Central memory CD8-positive, alpha-beta T cell (primary cell): ENCODE data around the gene GPLD1.

ENCODE experiments used
- ATAC-seq: fragments of 150-1000 bp; cut with Tn5 transposase; replicated peaks from 2 replicates; pipeline ENCODE4 v1.10.0; 2022; ENCODE audit warnings: mild to moderate bottlenecking, moderate FRiP score, moderate number of reproducible peaks; ENCODE audit not compliant: poor library complexity, severe bottlenecking; ENCODE audit errors: extremely low read depth
- DNase-seq, 2 donors: peaks; one replicate each; pipeline ENCODE4 v3.0.0; 2021; ENCODE audit warnings: low spot score in 2 of 2
- H3K27ac Mint-ChIP-seq: one replicate; pipeline ENCODE4 v1.8.0; 2022; ENCODE audit warnings: low read depth, mild to moderate bottlenecking, moderate library complexity, mixed read lengths
- H3K27me3 Mint-ChIP-seq: one replicate; pipeline ENCODE4 v1.8.0; 2022; ENCODE audit warnings: mixed read lengths
- H3K36me3 Mint-ChIP-seq: one replicate; pipeline ENCODE4 v1.8.0; 2022; ENCODE audit warnings: mild to moderate bottlenecking, moderate library complexity, mixed read lengths; ENCODE audit not compliant: insufficient read depth
- H3K4me1 Mint-ChIP-seq: one replicate; pipeline ENCODE4 v1.8.0; 2022; ENCODE audit warnings: mixed read lengths
- H3K4me3 Mint-ChIP-seq: one replicate; pipeline ENCODE4 v1.8.0; 2022; ENCODE audit warnings: mild to moderate bottlenecking, moderate library complexity, mixed read lengths
- H3K9me3 Mint-ChIP-seq: one replicate; pipeline ENCODE4 v1.8.0; 2022; ENCODE audit warnings: mixed read lengths

GPLD1 gene

GRCh38 chr6:24489470-24489869 lies at the start of gene GPLD1:
TSS of gene GPLD1 (minus strand) at chr6:24489578. CDS start at chr6:24489511, 67 bp downstream.
- ATAC-seq: no peak

GRCh38 chr6:24537771-24538385 lies 48.5 kb upstream of the GPLD1 start:
- H3K4me3 Mint-ChIP-seq: no peak overlapping the region
- H3K27ac Mint-ChIP-seq: no peak overlapping the region
- ATAC-seq: no peak
- no peaks in the 10 kb centered on the region for H3K4me1 Mint-ChIP-seq
- no peaks in the 10 kb centered on the region for H3K36me3 Mint-ChIP-seq
- no peaks in the 10 kb centered on the region for H3K9me3 Mint-ChIP-seq
- no peaks in the 10 kb centered on the region for H3K27me3 Mint-ChIP-seq
- DNase-seq: no peak

More at GRCh38 chr6:24489470-24489869, at the start of gene GPLD1:
- Mint-ChIP-seq H3K4me1 (peaks cover 13% of the 10 kb centered on the region), H3K9me3 (no peaks in the 10 kb centered on the region), H3K27ac (no peak within 1 kb of the TSS), H3K4me3 (no peak within 1 kb of the TSS), H3K36me3 (peaks cover 6% of the 10 kb centered on the region), H3K27me3 (no peaks in the 10 kb centered on the region)
- no peak for DNase-seq

GRCh38 chr6:24537082-24537699 lies 47.8 kb upstream of the GPLD1 start:
- H3K27ac Mint-ChIP-seq: no peak overlapping the region
- no peak overlapping the region for H3K4me3 Mint-ChIP-seq

GRCh38 chr6:24536466-24536865 lies 47.1 kb upstream of the GPLD1 start:
- no peaks in the 10 kb centered on the region for H3K4me1 Mint-ChIP-seq
- no peaks in the 10 kb centered on the region for H3K9me3 Mint-ChIP-seq
- no peaks in the 10 kb centered on the region for H3K27me3 Mint-ChIP-seq
- no peak for ATAC-seq
- no peak overlapping the region for H3K27ac Mint-ChIP-seq
- peaks cover 1% of the 10 kb centered on the region for H3K36me3 Mint-ChIP-seq
- DNase-seq: no peak
- no peak overlapping the region for H3K4me3 Mint-ChIP-seq

More at GRCh38 chr6:24537082-24537699, 47.8 kb upstream of the GPLD1 start:
- DNase-seq: no peak
- no peak for ATAC-seq
- H3K36me3 Mint-ChIP-seq: peaks cover 1% of the 10 kb centered on the region
- no peaks in the 10 kb centered on the region for H3K4me1 Mint-ChIP-seq
- no peaks in the 10 kb centered on the region for H3K27me3 Mint-ChIP-seq
- no peaks in the 10 kb centered on the region for H3K9me3 Mint-ChIP-seq

GRCh38 chr6:24535210-24535609 lies 45.8 kb upstream of the GPLD1 start:
- Mint-ChIP-seq H3K27ac (no peak overlapping the region), H3K27me3 (no peaks in the 10 kb centered on the region), H3K4me1 (no peaks in the 10 kb centered on the region), H3K36me3 (peaks cover 1% of the 10 kb centered on the region), H3K9me3 (no peaks in the 10 kb centered on the region), H3K4me3 (no peak overlapping the region)
- DNase-seq: no peak
- ATAC-seq: no peak

- Mint-ChIP-seq H3K27ac (no peak overlapping the region), H3K9me3 (no peaks in the 10 kb centered on the region), H3K4me3 (no peak overlapping the region), H3K4me1 (no peaks in the 10 kb centered on the region), H3K27me3 (no peaks in the 10 kb centered on the region), H3K36me3 (peaks cover 1% of the 10 kb centered on the region)
- ATAC-seq (no peak), DNase-seq (no peak)
Observed at GRCh38 chr6:24534329-24534728, 45.0 kb upstream of the GPLD1 start.

GRCh38 chr6:24529985-24530384 lies 40.6 kb upstream of the GPLD1 start:
- Mint-ChIP-seq H3K4me1 (no peaks in the 10 kb centered on the region), H3K9me3 (no peaks in the 10 kb centered on the region), H3K27ac (no peak overlapping the region), H3K36me3 (peaks cover 3% of the 10 kb centered on the region), H3K4me3 (no peak overlapping the region), H3K27me3 (no peaks in the 10 kb centered on the region)
- ATAC-seq (no peak), DNase-seq (no peak)

- Mint-ChIP-seq H3K27ac (no peak overlapping the region), H3K36me3 (peaks cover 6% of the 10 kb centered on the region), H3K4me1 (no peaks in the 10 kb centered on the region), H3K27me3 (no peaks in the 10 kb centered on the region), H3K9me3 (no peaks in the 10 kb centered on the region), H3K4me3 (no peak overlapping the region)
- DNase-seq (no peak), ATAC-seq (no peak)
Observed at GRCh38 chr6:24524805-24525204, 35.4 kb upstream of the GPLD1 start.

GRCh38 chr6:24524329-24524728 lies 35.0 kb upstream of the GPLD1 start:
- Mint-ChIP-seq H3K4me1 (no peaks in the 10 kb centered on the region), H3K27ac (no peak overlapping the region)

GRCh38 chr6:24522228-24523176 lies 33.1 kb upstream of the GPLD1 start:
- DNase-seq (no peak), ATAC-seq (no peak)
- Mint-ChIP-seq H3K4me1 (no peaks in the 10 kb centered on the region), H3K9me3 (no peaks in the 10 kb centered on the region), H3K27me3 (no peaks in the 10 kb centered on the region), H3K36me3 (peaks cover 9% of the 10 kb centered on the region), H3K27ac (no peak overlapping the region), H3K4me3 (no peak overlapping the region)

More at GRCh38 chr6:24524329-24524728, 35.0 kb upstream of the GPLD1 start:
- no peak overlapping the region for H3K4me3 Mint-ChIP-seq
- no peaks in the 10 kb centered on the region for H3K27me3 Mint-ChIP-seq
- no peak for DNase-seq
- H3K9me3 Mint-ChIP-seq: no peaks in the 10 kb centered on the region
- no peak for ATAC-seq
- H3K36me3 Mint-ChIP-seq: peaks cover 6% of the 10 kb centered on the region

- H3K27ac Mint-ChIP-seq: no peak overlapping the region
- no peaks in the 10 kb centered on the region for H3K4me1 Mint-ChIP-seq
- H3K27me3 Mint-ChIP-seq: no peaks in the 10 kb centered on the region
- H3K9me3 Mint-ChIP-seq: no peaks in the 10 kb centered on the region
- DNase-seq: no peak
- peak; percentile 43 for ATAC-seq
- H3K4me3 Mint-ChIP-seq: no peak overlapping the region
- H3K36me3 Mint-ChIP-seq: peaks cover 9% of the 10 kb centered on the region
Observed at GRCh38 chr6:24520929-24521546, 31.7 kb upstream of the GPLD1 start.
